ENCODE data around the gene PLCL1. TPM values are rescaled to one million over a fixed set of nuclear protein-coding genes. Genes with fewer than 3 reads are reported as not detected.
A peak's percentile ranks its signal among the peaks of the same experiment; 100 is the strongest.

PLCL1 gene
- total RNA-seq, 1 experiment from 2014 or later: not detected

GRCh38 chr2:197760293-197760657 is 44.1 kb upstream of the PLCL1 start:
- no TSS peak for BruUV-seq (replicated peaks)
- no peak for DNase-seq
- intact Hi-C loops (cut with micrococcal nuclease; ENCODE audit: unreplicated experiment): no loop called here

GRCh38 chr2:197777823-197778407 is 26.5 kb upstream of the PLCL1 start:
- POLR2A ChIA-PET (ENCODE audit: unreplicated experiment): no interaction called here
- Histone ChIP-seq H3K4me2 (no peak overlapping the region), H3K4me1 (replicated peaks; ENCODE audit: insufficient read depth) (no peaks in the 10 kb centered on the region), H3K9me2 (ENCODE audit: insufficient read depth) (no peaks in the 10 kb centered on the region), H3K9me3 (ENCODE audit: insufficient read depth, low read depth) (no peaks in the 10 kb centered on the region), H3K4me3 (no peak overlapping the region), H3K27me3 (ENCODE audit: insufficient read depth, low read depth) (no peaks in the 10 kb centered on the region), H3K36me3 (ENCODE audit: low read depth) (no peaks in the 10 kb centered on the region), H3F3A (ENCODE audit: insufficient read depth, low read depth) (no peaks in the 10 kb centered on the region), H4K20me1 (ENCODE audit: insufficient read depth) (no peaks in the 10 kb centered on the region; the same call in 1 of the 2 replicates), H2AFZ (no peak overlapping the region), H3K27ac (no peak overlapping the region), H3K79me2 (ENCODE audit: low read depth) (no peaks in the 10 kb centered on the region)
- CTCF ChIA-PET: no interaction called here
- TF ChIP-seq CTCF (conservative IDR thresholded peaks at IDR 0.05) (peak; percentile 85), EZH2 (IDR thresholded peaks at IDR 0.05; ENCODE audit: low read depth) (no peak)
- no TSS peak for BruUV-seq (replicated peaks)
- intact Hi-C loops (cut with micrococcal nuclease; ENCODE audit: unreplicated experiment): loop anchor here (5.0 kb wide), 2 partner anchors 71 to 666 kb away; partner anchors contain the start of gene MARS2
- no peak for DNase-seq

More at GRCh38 chr2:197760293-197760657, 44.1 kb upstream of the PLCL1 start:
- no peaks in the 10 kb centered on the region for H3K36me3 ChIP-seq (ENCODE audit: low read depth)
- H3K79me2 ChIP-seq (ENCODE audit: low read depth): no peaks in the 10 kb centered on the region
- H3K27ac ChIP-seq: no peak overlapping the region
- no peaks in the 10 kb centered on the region for H3K27me3 ChIP-seq (ENCODE audit: insufficient read depth, low read depth)
- no peaks in the 10 kb centered on the region for H4K20me1 ChIP-seq (ENCODE audit: insufficient read depth)
- no peaks in the 10 kb centered on the region for H3K9me2 ChIP-seq (ENCODE audit: insufficient read depth)
- POLR2A ChIA-PET (ENCODE audit: unreplicated experiment): no interaction called here
- no peaks in the 10 kb centered on the region for H3F3A ChIP-seq (ENCODE audit: insufficient read depth, low read depth)
- no peaks in the 10 kb centered on the region for H3K9me3 ChIP-seq (ENCODE audit: insufficient read depth, low read depth)
- H3K4me1 ChIP-seq (replicated peaks; ENCODE audit: insufficient read depth): no peaks in the 10 kb centered on the region
- CTCF ChIA-PET: no interaction called here
- TF ChIP-seq CTCF (conservative IDR thresholded peaks at IDR 0.05): no peak
- no peak for TF ChIP-seq EZH2 (IDR thresholded peaks at IDR 0.05; ENCODE audit: low read depth)
- H2AFZ ChIP-seq: no peak overlapping the region
- H3K4me2 ChIP-seq: no peak overlapping the region
- no peak overlapping the region for H3K4me3 ChIP-seq

DNA sequence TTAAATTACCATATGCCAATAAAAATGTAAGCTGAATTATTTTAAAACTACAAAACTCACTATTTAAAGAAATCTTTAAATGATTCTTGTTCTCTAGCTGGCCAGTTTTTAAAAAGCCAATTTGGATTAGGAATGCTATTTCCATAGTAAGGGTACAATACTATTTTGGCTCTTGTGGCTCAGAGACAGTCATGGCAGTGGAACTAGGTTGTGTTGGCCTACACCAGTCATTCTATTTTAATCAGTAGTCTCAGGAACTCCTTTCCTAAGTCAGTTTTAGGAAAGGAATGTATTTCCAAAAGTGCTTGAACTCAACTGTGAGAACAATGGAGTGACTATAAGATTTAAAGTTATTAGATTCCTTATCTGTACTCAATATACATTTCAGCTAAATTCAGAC is 25.1 kb upstream of the PLCL1 start:
- Histone ChIP-seq H3K27me3 (ENCODE audit: insufficient read depth, low read depth) (no peaks in the 10 kb centered on the region), H3K4me2 (no peak overlapping the region), H3F3A (ENCODE audit: insufficient read depth, low read depth) (no peaks in the 10 kb centered on the region), H3K9me2 (ENCODE audit: insufficient read depth) (no peaks in the 10 kb centered on the region), H4K20me1 (ENCODE audit: insufficient read depth) (no peaks in the 10 kb centered on the region; the same call in 1 of the 2 replicates), H3K4me1 (replicated peaks; ENCODE audit: insufficient read depth) (no peaks in the 10 kb centered on the region), H3K36me3 (ENCODE audit: low read depth) (no peaks in the 10 kb centered on the region), H3K4me3 (no peak overlapping the region), H3K9me3 (ENCODE audit: insufficient read depth, low read depth) (no peaks in the 10 kb centered on the region), H3K27ac (no peak overlapping the region), H2AFZ (no peak overlapping the region), H3K79me2 (ENCODE audit: low read depth) (no peaks in the 10 kb centered on the region)
- ChIA-PET CTCF (interaction anchor here (0.5 to 0.6 kb wide), 2 partner anchors 23 to 67 kb away, joined by 6 to 13 read pairs; no protein-coding TSS in a partner anchor), POLR2A (ENCODE audit: unreplicated experiment) (no interaction called here)
- no peak for DNase-seq
- intact Hi-C loops (cut with micrococcal nuclease; ENCODE audit: unreplicated experiment): loop anchor here (5.0 kb wide), 2 partner anchors 72 to 667 kb away; partner anchors contain the start of gene MARS2
- TF ChIP-seq CTCF (conservative IDR thresholded peaks at IDR 0.05): no peak
- no peak for TF ChIP-seq EZH2 (IDR thresholded peaks at IDR 0.05; ENCODE audit: low read depth)
- no TSS peak for BruUV-seq (replicated peaks)

Measured in PC-9 (cell line).